Gastrocnemius medialis (tissue), 4 donors: ENCODE data around the gene SMIM44. TPM values are rescaled to one million over a fixed set of nuclear protein-coding genes. Genes with fewer than 3 reads are reported as not detected.

Experiments
- ATAC-seq, 2 donors: fragments of 150-250 bp; one replicate each; pipeline ENCODE4 v1.9.1; 2016
- DNase-seq, 2 donors: peaks; one replicate each; pipeline ENCODE4 v3.0.0-alpha.2; 2019
- H3K27ac ChIP-seq, 4 donors: fragments of 200-600 bp; sonication (generic); 1 replicate in 1 of 4; 2 replicates in 3 of 4; pipeline ENCODE4 v1.5.1; 2016 to 2018; ENCODE audit warnings: mild to moderate bottlenecking in 2 of 4, moderate library complexity in 1 of 4
- H3K27me3 ChIP-seq, 3 donors: fragments of 200-600 bp; sonication (generic) in 2 of 3; 1 replicate in 1 of 3; 2 replicates in 2 of 3; pipeline versions ENCODE4 v1.5.1 to v1.6.0; 2016 to 2019; ENCODE audit warnings: mild to moderate bottlenecking in 1 of 3, moderate library complexity in 1 of 3
- H3K36me3 ChIP-seq, 2 donors: fragments of 200-600 bp; sonication (generic) in 1 of 2; one replicate each; pipeline ENCODE4 v1.5.1; 2017 to 2018
- H3K4me1 ChIP-seq, 2 donors: fragments of 200-600 bp; sonication (generic) in 1 of 2; one replicate each; pipeline ENCODE4 v1.5.1; 2016 to 2017; ENCODE audit warnings: mild to moderate bottlenecking in 2 of 2
- H3K4me3 ChIP-seq, 4 donors: fragments of 200-600 bp; sonication (generic) in 3 of 4; 1 replicate in 1 of 4; 2 replicates in 3 of 4; pipeline ENCODE4 v1.5.1; 2016 to 2019; ENCODE audit warnings: mild to moderate bottlenecking in 2 of 4
- H3K9me3 ChIP-seq, 3 donors: fragments of 200-600 bp; sonication (generic) in 2 of 3; 1 replicate in 1 of 3; 2 replicates in 2 of 3; pipeline ENCODE4 v1.5.1; 2016 to 2019
- CTCF ChIP-seq, 5 experiments: fragments of 450-650 bp in 3 of 5; fragments of 200-600 bp in 2 of 5; sonication (generic) in 2 of 5; IDR thresholded peaks in 4 of 5; conservative IDR thresholded peaks in 1 of 5; 1 replicate in 4 of 5; 2 replicates in 1 of 5; pipeline ENCODE4 v1.5.1; 2016 to 2019; ENCODE audit warnings: antibody characterized with exemption in 5 of 5, mild to moderate bottlenecking in 3 of 5, moderate library complexity in 3 of 5
- POLR2A ChIP-seq, 2 donors: fragments of 450-650 bp; IDR thresholded peaks; one replicate each; pipeline ENCODE4 v1.6.1; 2017; ENCODE audit warnings: antibody characterized with exemption in 2 of 2, mild to moderate bottlenecking in 2 of 2, moderate library complexity in 2 of 2
- in situ Hi-C, 4 donors: fragments of 200-750 bp; cut with MboI; loops; one replicate each; pipeline versions ENCODE4 v1.15.0 to v1.8.0; 2017; ENCODE audit warnings: low sequenced_read_pairs in 4 of 4
- intact Hi-C: fragments of 100-400 bp; cut with DNase I; formaldehyde crosslinking; loops from one replicate; pipeline ENCODE4 v1.15.1; 2023; ENCODE audit warnings: low total_unique reads
- total RNA-seq, 4 donors: library from RNA; depleted of rRNA; stranded (reverse); fragments of >200 nt; gene quantifications; one replicate each; pipeline versions ENCODE4 v1.1.0 to v1.2.3, GENCODE V29; 2016

SMIM44 gene
- total RNA-seq, 4 donors from 2014 or later: not detected

GRCh38 chr19:3471954-3472655 is 11.1 kb downstream of the SMIM44 start:
- in situ Hi-C loops (loop anchor here (5.0 to 10.0 kb wide), 2 partner anchors 145 to 147 kb away; no protein-coding TSS in a partner anchor), intact Hi-C loops (loop anchor here (1.0 kb wide), 2 partner anchors 145 to 167 kb away; no protein-coding TSS in a partner anchor)
- peak; percentile 24 to 28 for ATAC-seq
- TF ChIP-seq POLR2A (IDR thresholded peaks at IDR 0.05) (no peak), CTCF (IDR thresholded peaks at IDR 0.05 in 4 of 5, conservative IDR thresholded peaks at IDR 0.05 in 1 of 5) (peak; percentile 91 to 95 (median 94))
- DNase-seq: peak in 1 of 2 donors; percentile 39
- H3K4me1 ChIP-seq: no peaks in the 10 kb centered on the region
- H3K36me3 ChIP-seq: no peaks in the 10 kb centered on the region
- H3K4me3 ChIP-seq: no peak overlapping the region
- H3K27ac ChIP-seq: no peak overlapping the region
- no peaks in the 10 kb centered on the region for H3K9me3 ChIP-seq
- H3K27me3 ChIP-seq: peaks cover 0 to 10% (median 0%) of the 10 kb centered on the region in 3 donors

GRCh38 chr19:3470500-3471128 is 12.6 kb downstream of the SMIM44 start:
- no peaks in the 10 kb centered on the region for H3K9me3 ChIP-seq
- H3K27ac ChIP-seq: peak overlapping the region in 1 of 4 donors; percentile 38
- H3K4me1 ChIP-seq: peaks cover 0 to 5% of the 10 kb centered on the region in 2 donors
- in situ Hi-C loops: loop anchor here (5.0 to 10.0 kb wide), 2 partner anchors 143 to 146 kb away; no protein-coding TSS in a partner anchor
- ATAC-seq (peak; percentile 0 to 7), DNase-seq (no peak)
- intact Hi-C loops: no loop called here
- no peaks in the 10 kb centered on the region for H3K36me3 ChIP-seq
- TF ChIP-seq CTCF (IDR thresholded peaks at IDR 0.05 in 4 of 5, conservative IDR thresholded peaks at IDR 0.05 in 1 of 5): no peak
- TF ChIP-seq POLR2A (IDR thresholded peaks at IDR 0.05): no peak
- peaks cover 0 to 5% (median 0%) of the 10 kb centered on the region in 3 donors for H3K27me3 ChIP-seq
- no peak overlapping the region for H3K4me3 ChIP-seq

- in situ Hi-C loops (loop anchor here (5.0 to 10.0 kb wide), 2 partner anchors 143 to 145 kb away; no protein-coding TSS in a partner anchor), intact Hi-C loops (no loop called here)
- peaks cover 0 to 5% of the 10 kb centered on the region in 2 donors for H3K4me1 ChIP-seq
Observed at GRCh38 chr19:3469638-3470499, 13.4 kb downstream of the SMIM44 start.

More at GRCh38 chr19:3469638-3470499, 13.4 kb downstream of the SMIM44 start:
- H3K4me3 ChIP-seq: no peak overlapping the region
- H3K27me3 ChIP-seq: peaks cover 0 to 5% (median 0%) of the 10 kb centered on the region in 3 donors
- ATAC-seq: peak; percentile 10 to 13
- TF ChIP-seq CTCF (IDR thresholded peaks at IDR 0.05 in 4 of 5, conservative IDR thresholded peaks at IDR 0.05 in 1 of 5) (no peak), POLR2A (IDR thresholded peaks at IDR 0.05) (no peak)
- peak overlapping the region in 3 of 4 donors; percentile 21 to 38 (median 33) for H3K27ac ChIP-seq
- no peak for DNase-seq
- no peaks in the 10 kb centered on the region for H3K36me3 ChIP-seq
- H3K9me3 ChIP-seq: no peaks in the 10 kb centered on the region
